EH (cell line): ENCODE results near the gene KRTAP4-6.
A peak's percentile ranks its signal among the peaks of the same experiment; 100 is the strongest.
"Not testable (repeated sequence)": the region's sequence is repeated elsewhere in the genome, so short reads cannot be mapped to it uniquely, and the experiment has no call there.

Source experiments
- DNase-seq: peaks from one replicate; pipeline ENCODE4 v3.0.0-alpha.2; 2015; ENCODE audit warnings: low read depth

The KRTAP4-6 gene

GRCh38 chr17:41140360-41141131, at the start of gene KRTAP4-6:
Gene KRTAP4-6, minus strand, starts transcription at chr17:41140544. Its CDS starts 57 bp downstream, at chr17:41140487.
- peak; percentile 93 for DNase-seq

- DNase-seq: not testable (repeated sequence)
Measured at GRCh38 chr17:41189837-41190318, 49.5 kb upstream of the KRTAP4-6 start, which contains the start of gene KRTAP9-1. Gene KRTAP9-1, plus strand, starts transcription at chr17:41189887. Its CDS starts 0 bp downstream, at chr17:41189887.

DNA sequence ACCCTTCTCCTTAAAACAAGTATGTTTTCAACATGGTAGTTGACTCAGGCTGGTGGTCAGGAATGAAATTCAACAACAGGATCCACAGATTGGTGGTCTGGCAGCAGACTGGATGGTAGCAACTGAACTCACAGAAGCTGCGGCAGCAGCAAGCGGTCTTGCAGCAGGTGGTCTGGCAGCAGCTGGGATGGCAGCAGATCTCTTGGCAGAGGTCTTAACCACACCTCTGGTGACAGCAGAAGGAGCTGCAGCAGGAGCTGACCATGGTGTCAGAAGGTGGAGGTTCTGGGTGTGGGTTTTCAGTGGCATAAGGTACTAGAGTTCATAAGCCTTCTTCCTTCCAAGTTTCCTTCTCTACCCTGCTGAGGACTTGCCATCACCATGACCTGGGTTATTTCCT, 46.5 kb upstream of the KRTAP4-6 start:
- no peak for DNase-seq

DNA sequence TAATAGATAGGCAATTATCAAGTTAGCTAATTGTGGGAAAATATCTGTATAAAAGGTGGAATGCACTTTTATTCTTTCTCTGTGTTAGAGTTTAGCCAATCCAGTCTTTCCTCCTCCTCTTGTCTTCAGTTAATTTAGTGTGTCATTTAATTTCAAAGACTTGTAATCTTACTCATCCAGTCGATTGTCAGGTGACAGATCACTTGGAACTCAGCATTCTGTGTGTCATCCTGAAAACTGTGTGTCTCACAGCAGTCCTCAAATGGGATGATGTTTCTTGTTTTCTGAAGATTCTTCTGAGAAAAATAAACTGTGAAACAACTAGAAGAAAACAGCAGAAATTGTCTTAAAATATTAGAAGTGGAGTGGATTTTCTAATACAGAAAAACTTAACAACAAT, 44.7 kb upstream of the KRTAP4-6 start:
- DNase-seq: no peak

DNA sequence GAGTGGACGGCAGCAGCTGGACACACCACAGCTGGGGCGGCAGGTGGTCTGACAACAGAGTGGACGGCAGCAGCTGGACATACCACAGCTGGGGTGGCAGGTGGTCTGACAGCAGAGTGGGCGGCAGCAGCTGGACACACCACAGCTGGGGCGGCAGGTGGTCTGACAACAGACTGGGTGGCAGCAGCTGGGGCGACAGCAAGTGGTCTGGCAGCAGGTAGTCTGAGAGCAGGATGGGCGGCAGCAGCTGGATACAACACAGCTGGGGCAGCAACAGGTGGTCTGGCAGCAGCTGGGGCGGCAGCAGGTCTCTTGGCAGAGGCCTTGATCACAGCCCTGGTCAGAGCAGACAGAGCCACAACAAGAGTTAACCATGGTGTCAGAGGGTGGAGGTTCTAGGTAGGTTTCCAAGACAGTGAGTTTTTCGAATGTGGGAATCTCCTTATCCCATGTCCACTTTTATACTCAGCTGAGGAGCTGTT, 44.2 kb upstream of the KRTAP4-6 start, which contains the start of gene KRTAP4-1:
Gene KRTAP4-1 (minus strand): TSS at position 432 of the 482 bp plus-strand sequence. CDS start 57 bp downstream, at position 375.
- no peak for DNase-seq

DNA sequence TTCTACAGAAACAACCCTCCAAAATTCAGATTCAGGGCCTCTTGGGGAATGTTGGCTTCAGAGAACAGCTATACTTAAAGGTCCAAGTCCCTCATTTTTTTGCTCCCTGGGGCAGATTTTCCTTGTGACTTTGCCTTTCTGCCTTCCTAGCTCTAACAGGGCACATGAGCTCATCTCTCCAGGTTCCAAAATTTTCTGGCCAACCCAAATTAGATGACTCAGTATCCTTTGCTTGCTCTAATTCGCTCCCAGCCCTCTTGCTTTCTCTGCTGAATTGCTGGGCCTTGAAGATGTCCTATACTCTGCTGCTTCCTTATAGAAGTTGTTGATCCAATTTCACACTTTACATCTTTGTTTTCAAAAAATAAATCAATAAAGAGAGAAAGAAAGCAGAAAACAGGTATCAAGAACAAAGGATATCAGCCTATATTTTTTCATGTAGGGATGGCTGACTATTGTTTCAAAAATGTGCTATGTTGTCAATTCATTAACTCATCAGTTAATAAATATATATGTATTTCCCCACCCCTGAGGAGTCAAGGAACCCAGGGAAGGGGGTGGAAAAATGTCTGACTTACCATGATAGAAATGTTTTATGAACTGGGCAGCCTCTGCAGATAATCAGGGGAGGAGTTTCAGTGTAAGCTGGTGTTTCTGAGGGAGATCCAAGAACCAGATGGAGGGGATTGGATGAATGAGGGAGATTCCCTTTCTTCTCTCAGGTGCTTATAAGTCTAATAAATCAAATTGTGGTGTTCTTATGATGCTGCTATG, 38.7 kb upstream of the KRTAP4-6 start:
- DNase-seq: peak; percentile 70

DNA sequence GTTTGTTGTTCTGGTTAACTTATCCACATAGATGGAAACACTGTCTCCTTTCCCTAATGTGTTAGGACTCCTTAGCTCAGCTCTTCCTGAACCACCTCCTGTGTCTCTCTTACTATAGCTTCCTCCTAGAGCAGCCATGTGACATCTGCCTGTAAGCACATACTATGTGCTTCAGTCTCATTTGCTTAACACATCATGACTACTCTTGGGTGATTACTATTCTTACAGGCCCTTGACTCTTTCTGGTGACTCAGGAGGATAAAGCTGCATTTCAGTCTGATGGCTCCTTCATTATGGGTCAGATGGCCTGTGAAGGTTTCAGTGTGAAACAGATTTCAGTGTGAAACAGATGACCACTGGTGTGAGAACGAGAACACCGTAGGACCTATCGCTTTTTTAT, 38.0 kb upstream of the KRTAP4-6 start:
- peak; percentile 70 for DNase-seq

- no peak for DNase-seq
Measured at GRCh38 chr17:41177727-41178271, 37.5 kb upstream of the KRTAP4-6 start, which contains the start of gene KRTAP4-2. Gene KRTAP4-2, minus strand, starts transcription at chr17:41178221. Its CDS starts 57 bp downstream, at chr17:41178164.

DNA sequence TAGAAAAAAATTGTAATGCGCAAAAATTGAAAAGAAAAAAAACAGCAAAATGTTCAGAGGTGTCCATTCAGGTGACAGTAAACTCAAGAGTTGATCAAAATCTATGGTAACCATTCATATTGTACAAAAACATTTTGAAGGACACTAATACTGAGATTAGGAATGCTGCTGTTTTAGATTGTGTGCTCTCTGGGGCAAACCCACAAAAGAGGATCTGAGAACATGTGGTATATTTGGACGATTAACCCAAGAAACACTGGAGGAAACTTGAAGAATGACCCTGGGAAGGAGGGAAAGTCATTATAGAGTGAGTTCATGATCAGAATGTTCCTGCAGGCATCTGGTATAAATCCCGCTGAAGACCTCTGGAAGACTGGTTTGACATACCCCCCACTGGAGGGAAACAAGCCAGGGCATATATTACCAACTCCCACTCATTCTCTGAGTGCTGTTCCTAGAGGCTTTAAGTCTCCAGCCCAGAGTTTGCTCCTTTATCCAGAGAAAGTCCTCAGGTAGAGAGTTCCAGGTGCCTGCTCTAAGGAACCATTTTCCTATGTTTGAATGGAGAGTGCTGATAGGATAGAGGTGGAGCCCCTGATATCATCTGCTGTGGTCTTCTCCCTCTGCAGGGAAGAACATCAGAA, 36.5 kb upstream of the KRTAP4-6 start:
- no peak for DNase-seq

DNA sequence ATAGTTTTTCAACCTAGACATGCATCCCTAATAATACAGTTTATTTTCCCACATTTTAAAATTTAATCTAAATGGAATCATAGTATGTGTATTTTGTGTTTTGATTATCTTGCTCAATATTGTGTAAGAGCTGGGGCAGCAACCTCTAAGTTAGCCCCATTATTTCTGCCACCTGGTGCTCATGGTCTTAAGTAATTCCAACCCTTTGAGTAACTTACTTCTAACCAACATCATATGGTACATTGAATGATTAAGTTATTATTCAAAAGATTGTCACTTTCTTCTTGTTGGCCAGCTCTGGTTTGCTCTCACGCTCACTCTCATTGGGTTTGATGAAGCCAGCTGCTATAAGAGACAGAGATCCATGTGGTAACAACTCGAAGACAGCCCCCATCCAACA, 31.5 kb upstream of the KRTAP4-6 start:
- DNase-seq: peak; percentile 15

- DNase-seq: no peak
Measured at GRCh38 chr17:41168121-41168520, 27.8 kb upstream of the KRTAP4-6 start, which contains the start of gene KRTAP4-3. Gene KRTAP4-3, minus strand, starts transcription at chr17:41168221. Its CDS starts 49 bp downstream, at chr17:41168172.

GRCh38 chr17:41167561-41167960, 27.2 kb upstream of the KRTAP4-6 start:
- DNase-seq: no peak

GRCh38 chr17:41163828-41164227, 23.5 kb upstream of the KRTAP4-6 start:
- peak; percentile 23 for DNase-seq

DNA sequence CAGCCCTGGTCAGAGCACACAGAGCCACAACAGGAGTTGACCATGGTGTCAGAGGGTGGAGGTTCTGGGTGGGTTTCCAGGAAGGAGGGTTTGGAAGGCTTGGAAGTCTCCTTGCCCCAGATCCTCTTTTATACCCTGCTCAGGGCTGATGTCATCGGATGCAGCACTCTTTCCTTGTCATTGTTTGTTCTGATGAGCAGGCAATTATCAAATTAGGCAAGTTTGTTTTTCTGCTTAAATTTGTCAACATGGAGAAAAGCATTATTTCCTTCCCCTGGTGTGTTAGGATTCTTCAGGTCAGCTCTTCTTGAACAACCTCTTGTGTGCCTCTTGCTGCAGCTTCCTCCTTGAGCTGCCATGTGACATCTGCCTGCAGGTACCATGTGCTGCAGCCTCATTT, 20.3 kb upstream of the KRTAP4-6 start, which contains the start of gene KRTAP4-4:
Gene KRTAP4-4 (minus strand): TSS at position 101 of the 400 bp plus-strand sequence. CDS start 57 bp downstream, at position 44.
- no peak for DNase-seq

GRCh38 chr17:41160190-41160589, 19.8 kb upstream of the KRTAP4-6 start:
- DNase-seq: not testable (repeated sequence)

DNA sequence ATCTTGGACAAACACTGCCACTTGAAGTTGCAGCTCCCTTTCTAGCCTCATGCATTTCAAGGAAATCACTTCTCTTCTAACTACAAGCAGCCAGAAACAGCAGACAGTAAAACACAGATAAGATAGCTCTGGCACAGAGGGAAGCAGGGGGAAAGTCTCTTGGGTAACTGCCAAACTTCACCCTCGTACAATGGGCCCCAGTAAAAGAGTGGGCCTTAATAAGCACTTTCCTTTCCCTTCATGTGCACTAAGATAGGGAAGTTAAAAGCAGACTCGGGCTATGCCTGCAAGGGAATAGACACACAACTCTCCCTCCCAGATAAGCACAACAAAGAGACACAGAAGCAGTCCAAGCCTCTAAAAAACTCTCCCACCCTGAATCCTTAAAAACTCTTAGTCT, 13.5 kb upstream of the KRTAP4-6 start:
- DNase-seq: no peak

- DNase-seq: no peak
Measured at GRCh38 chr17:41151525-41151924, 11.2 kb upstream of the KRTAP4-6 start.

DNA sequence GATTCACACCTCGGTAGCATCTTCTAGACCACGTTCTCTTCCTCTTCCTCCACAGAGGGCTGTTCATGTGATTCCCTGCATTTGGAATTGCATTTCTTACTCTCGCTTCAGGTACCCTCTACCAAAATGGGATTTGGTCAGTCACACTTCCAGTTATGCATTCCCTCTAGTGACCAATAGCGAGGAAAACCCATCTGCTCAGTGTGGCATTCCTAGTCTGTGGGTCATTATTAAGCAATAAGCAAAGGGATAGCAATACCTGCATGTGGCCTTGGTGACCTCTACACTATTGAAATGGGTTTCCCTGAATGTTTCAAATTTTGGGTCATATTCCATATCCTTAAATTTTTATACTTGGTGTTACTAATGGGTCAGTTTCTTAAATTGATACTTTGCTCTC, 9.7 kb upstream of the KRTAP4-6 start:
- DNase-seq: no peak

- no peak for DNase-seq
Measured at GRCh38 chr17:41149652-41149985, 9.3 kb upstream of the KRTAP4-6 start, which contains the start of gene KRTAP4-5. Gene KRTAP4-5, minus strand, starts transcription at chr17:41149825. Its CDS starts 58 bp downstream, at chr17:41149767.

DNA sequence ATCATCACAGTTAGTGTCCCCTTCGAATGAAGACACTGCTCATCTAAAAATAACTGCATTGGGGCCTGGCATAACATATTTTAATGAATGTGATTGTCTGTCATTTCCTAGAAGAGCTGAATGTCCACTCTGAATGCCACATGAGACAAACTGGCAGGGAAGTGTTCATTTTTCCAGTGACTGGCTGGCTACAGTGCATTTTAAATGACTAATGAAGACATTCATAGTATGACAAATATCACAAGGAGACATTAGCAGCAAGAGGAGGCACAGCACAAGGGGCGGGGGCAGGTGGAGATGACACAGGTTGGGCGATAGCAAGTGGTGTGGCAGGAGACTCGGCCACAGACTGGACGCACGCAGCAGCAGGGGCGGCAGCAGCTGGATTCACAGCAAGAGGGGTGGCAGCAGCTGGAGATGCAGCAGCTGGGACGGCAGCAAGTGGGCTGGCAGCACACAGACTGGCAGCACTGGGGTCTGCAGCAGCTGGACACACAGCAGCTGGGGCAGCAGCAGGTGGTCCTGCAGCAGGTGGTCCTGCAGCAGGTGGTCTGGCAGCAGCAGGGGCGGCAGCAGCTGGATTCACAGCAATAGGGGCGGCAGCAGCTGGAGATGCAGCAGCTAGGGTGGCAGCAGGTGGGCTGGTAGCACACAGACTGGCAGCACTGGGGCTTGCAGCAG, 8.8 kb upstream of the KRTAP4-6 start:
- DNase-seq: not testable (repeated sequence)
